Transverse colon (tissue), 4 donors: ENCODE data around the gene CDCA3. TPM values are rescaled to one million over a fixed set of nuclear protein-coding genes. Genes with fewer than 3 reads are reported as not detected.

ENCODE experiments used
- DNase-seq: peaks from one replicate; pipeline ENCODE4 v3.0.0-alpha.2; 2019
- H3K27ac ChIP-seq, 4 donors: fragments of 200-600 bp; sonication (generic); 2 replicates each; pipeline ENCODE4 v1.5.1; 2016 to 2018; ENCODE audit warnings: inconsistent platforms in 4 of 4
- H3K27me3 ChIP-seq: fragments of 200-600 bp; sonication (generic); 2 replicates; pipeline ENCODE4 v1.5.1; 2017; ENCODE audit warnings: inconsistent platforms
- H3K36me3 ChIP-seq, 4 donors: fragments of 200-600 bp; sonication (generic); 2 replicates each; pipeline ENCODE4 v1.5.1; 2017 to 2019; ENCODE audit warnings: inconsistent platforms in 4 of 4
- H3K4me1 ChIP-seq, 4 donors: fragments of 200-600 bp; sonication (generic); 2 replicates each; pipeline ENCODE4 v1.5.1; 2017 to 2020; ENCODE audit warnings: inconsistent platforms in 4 of 4
- H3K4me3 ChIP-seq, 4 donors: fragments of 200-600 bp; sonication (generic); 1 replicate in 1 of 4; 2 replicates in 3 of 4; pipeline versions ENCODE4 v1.5.1 to v1.6.1; 2017 to 2019; ENCODE audit warnings: inconsistent platforms in 4 of 4
- H3K9me3 ChIP-seq, 2 donors: fragments of 200-600 bp; sonication (generic); 2 replicates each; pipeline ENCODE4 v1.5.1; 2017 to 2019; ENCODE audit warnings: inconsistent platforms in 2 of 2
- CTCF ChIP-seq, 5 experiments: fragments of 200-600 bp in 3 of 5; fragments of 450-650 bp in 2 of 5; sonication (generic) in 3 of 5; IDR thresholded peaks; 1 replicate in 2 of 5; 2 replicates in 3 of 5; pipeline ENCODE4 v1.5.1; 2016 to 2017; ENCODE audit warnings: antibody characterized with exemption in 5 of 5, inconsistent platforms in 3 of 5, mild to moderate bottlenecking in 2 of 5, moderate library complexity in 1 of 5
- EP300 ChIP-seq: sonication (generic); formaldehyde crosslinking; IDR thresholded peaks from one replicate; pipeline ENCODE4 v1.6.1; 2017; ENCODE audit warnings: antibody characterized with exemption, low read depth
- POLR2A ChIP-seq: fragments of 450-650 bp; IDR thresholded peaks from one replicate; pipeline ENCODE4 v1.6.1; 2016; ENCODE audit warnings: antibody characterized with exemption, mild to moderate bottlenecking, moderate library complexity
- POLR2AphosphoS5 ChIP-seq, 3 donors: sonication (generic); formaldehyde crosslinking; IDR thresholded peaks; one replicate each; pipeline ENCODE4 v1.6.1; 2016; ENCODE audit warnings: antibody characterized with exemption in 3 of 3
- WGBS, 2 donors: methylation state at CpG; one replicate each; pipeline ENCODE4 v1.1.5; 2018; ENCODE audit warnings: low coverage in 1 of 2; 5-methylcytosine and 5-hydroxymethylcytosine counted together
- in situ Hi-C, 4 donors: fragments of 200-750 bp; cut with MboI; loops; one replicate each; pipeline versions ENCODE4 v1.15.0 to v1.15.1; 2017; ENCODE audit warnings: low sequenced_read_pairs in 3 of 4, low pct_ligation_motif_present in 1 of 4, low pct_unique_long_range_greater_than_20kb in 1 of 4
- intact Hi-C: fragments of 100-400 bp; cut with DNase I; formaldehyde crosslinking; loops from one replicate; pipeline ENCODE4 v1.15.1; 2023; ENCODE audit warnings: low total_unique reads
- total RNA-seq, 4 donors: library from RNA; depleted of rRNA; stranded (reverse); fragments of >200 nt; gene quantifications; one replicate each; pipeline ENCODE4 v1.1.0, GENCODE V29; 2016

The CDCA3 gene
- total RNA-seq, 4 donors from 2014 or later = 3.0 to 8.8 (median 3.3) TPM; not detected in 1

- Histone ChIP-seq H3K27ac (no peak overlapping the region), H3K4me1 (peaks cover 0 to 8% (median 6%) of the 10 kb centered on the region in 4 donors), H3K27me3 (no peaks in the 10 kb centered on the region), H3K9me3 (no peaks in the 10 kb centered on the region), H3K36me3 (peaks cover 0 to 51% (median 20%) of the 10 kb centered on the region in 4 donors), H3K4me3 (no peak overlapping the region)
- no peak for DNase-seq
- TF ChIP-seq CTCF (IDR thresholded peaks at IDR 0.05) (no peak), EP300 (no peak), POLR2AphosphoS5 (IDR thresholded peaks at IDR 0.05) (no peak), POLR2A (no peak)
- WGBS, 2 donors = 94 to 98% methylated on average over 3 to 11 of the region's 11 CpGs
- in situ Hi-C loops (no loop called here), intact Hi-C loops (no loop called here)
Measured at GRCh38 chr12:6863033-6863432, 11.9 kb upstream of the CDCA3 start.

GRCh38 chr12:6861391-6861790, 10.3 kb upstream of the CDCA3 start:
- no peak overlapping the region for H3K4me3 ChIP-seq
- in situ Hi-C loops = no loop called here
- no peak overlapping the region for H3K27ac ChIP-seq
- no peaks in the 10 kb centered on the region for H3K9me3 ChIP-seq
- no peaks in the 10 kb centered on the region for H3K27me3 ChIP-seq
- intact Hi-C loops = no loop called here
- no peak for TF ChIP-seq POLR2A
- TF ChIP-seq CTCF (IDR thresholded peaks at IDR 0.05) = no peak
- no peak for TF ChIP-seq EP300
- no peak for TF ChIP-seq POLR2AphosphoS5 (IDR thresholded peaks at IDR 0.05)
- H3K36me3 ChIP-seq = peaks cover 0 to 64% (median 26%) of the 10 kb centered on the region in 4 donors
- peaks cover 0 to under 1% (median 0%) of the 10 kb centered on the region in 4 donors for H3K4me1 ChIP-seq
- WGBS, 2 donors = 89% methylated on average over 8 of the region's 9 CpGs; no CpG with 5 or more reads in 1 of the 2 donors
- no peak for DNase-seq

GRCh38 chr12:6860942-6861341, 9.9 kb upstream of the CDCA3 start:
- DNase-seq = no peak
- 93 to 96% methylated on average over 2 to 7 of the region's 7 CpGs for WGBS, 2 donors
- no peaks in the 10 kb centered on the region for H3K27me3 ChIP-seq
- in situ Hi-C loops = no loop called here
- H3K9me3 ChIP-seq = no peaks in the 10 kb centered on the region
- TF ChIP-seq CTCF (IDR thresholded peaks at IDR 0.05) (no peak), EP300 (no peak), POLR2A (no peak), POLR2AphosphoS5 (IDR thresholded peaks at IDR 0.05) (no peak)
- H3K4me1 ChIP-seq = no peaks in the 10 kb centered on the region
- no peak overlapping the region for H3K4me3 ChIP-seq
- H3K36me3 ChIP-seq = peaks cover 0 to 64% (median 27%) of the 10 kb centered on the region in 4 donors
- intact Hi-C loops = no loop called here
- H3K27ac ChIP-seq = no peak overlapping the region

- H3K4me1 ChIP-seq = no peaks in the 10 kb centered on the region
- intact Hi-C loops (no loop called here), in situ Hi-C loops (no loop called here)
- H3K4me3 ChIP-seq = no peak overlapping the region
- no peaks in the 10 kb centered on the region for H3K9me3 ChIP-seq
- no peak overlapping the region for H3K27ac ChIP-seq
- no peak for DNase-seq
- TF ChIP-seq POLR2AphosphoS5 (IDR thresholded peaks at IDR 0.05) (no peak), EP300 (no peak), POLR2A (no peak), CTCF (IDR thresholded peaks at IDR 0.05) (no peak)
- WGBS, 2 donors = 96% methylated on average over 9 of the region's 9 CpGs; no CpG with 5 or more reads in 1 of the 2 donors
- H3K27me3 ChIP-seq = no peaks in the 10 kb centered on the region
- peaks cover 0 to 64% (median 27%) of the 10 kb centered on the region in 4 donors for H3K36me3 ChIP-seq
Measured at GRCh38 chr12:6860116-6860515, 9.0 kb upstream of the CDCA3 start.
